CD14-positive monocyte (primary cell): ENCODE measurements around the gene MDFI. TPM values are rescaled to one million over a fixed set of nuclear protein-coding genes. Genes with fewer than 3 reads are reported as not detected.

Experiments
- DNase-seq, 3 donors: peaks; one replicate each; pipeline ENCODE4 v3.0.0-alpha.2; 2011 to 2022
- H2AFZ ChIP-seq: 2 replicates; pipeline ENCODE4 v1.6.0; 2012; ENCODE audit warnings: mild to moderate bottlenecking, low read depth, low read length, inconsistent platforms; ENCODE audit not compliant: insufficient read depth, poor library complexity, severe bottlenecking
- H3K27ac ChIP-seq, 2 donors: 1 replicate in 1 of 2; 2 replicates in 1 of 2; pipeline ENCODE4 v1.5.1; 2012 to 2013; ENCODE audit warnings: low read length in 2 of 2, control low read depth in 1 of 2, inconsistent platforms in 1 of 2, low read depth in 1 of 2, mild to moderate bottlenecking in 1 of 2
- H3K27me3 ChIP-seq, 2 donors: one replicate each; pipeline versions ENCODE4 v1.6.0 to v1.6.1; 2011 to 2013; ENCODE audit warnings: low read length in 2 of 2; ENCODE audit not compliant: control insufficient read depth in 2 of 2, insufficient read depth in 2 of 2
- H3K36me3 ChIP-seq, 2 donors: replicated peaks in 1 of 2; 1 replicate in 1 of 2; 2 replicates in 1 of 2; pipeline versions ENCODE4 v1.5.1 to v1.6.1; 2012 to 2013; ENCODE audit warnings: low read length in 2 of 2, control low read depth in 1 of 2, inconsistent platforms in 1 of 2, mild to moderate bottlenecking in 1 of 2; ENCODE audit not compliant: insufficient read depth in 2 of 2, control insufficient read depth in 1 of 2
- H3K4me1 ChIP-seq, 2 donors: 1 replicate in 1 of 2; 2 replicates in 1 of 2; pipeline versions ENCODE4 v1.5.1 to v1.6.1; 2012 to 2013; ENCODE audit warnings: low read length in 2 of 2, control low read depth in 1 of 2, inconsistent platforms in 1 of 2, mild to moderate bottlenecking in 1 of 2, moderate library complexity in 1 of 2; ENCODE audit not compliant: insufficient read depth in 2 of 2, control insufficient read depth in 1 of 2
- H3K4me2 ChIP-seq: replicated peaks from 2 replicates; pipeline ENCODE3; 2012; ENCODE audit warnings: low read length, moderate library complexity, mild to moderate bottlenecking; ENCODE audit not compliant: poor library complexity, severe bottlenecking; ENCODE audit errors: extremely low read depth
- H3K4me3 ChIP-seq, 3 experiments: fragments of 200-600 bp in 1 of 3; sonication (generic) in 1 of 3; replicated peaks in 1 of 3; 1 replicate in 2 of 3; 2 replicates in 1 of 3; pipeline ENCODE4 v1.5.1; 2011 to 2013; ENCODE audit warnings: low read length in 3 of 3, mild to moderate bottlenecking in 3 of 3, control low read depth in 2 of 3, low read depth in 2 of 3, inconsistent platforms in 1 of 3, moderate library complexity in 1 of 3
- H3K79me2 ChIP-seq: 2 replicates; pipeline ENCODE4 v1.6.0; 2012; ENCODE audit warnings: mild to moderate bottlenecking, control low read depth, inconsistent platforms, low read length, moderate library complexity; ENCODE audit not compliant: insufficient read depth
- H3K9ac ChIP-seq: 2 replicates; pipeline ENCODE4 v1.6.0; 2017; ENCODE audit warnings: low read length, mild to moderate bottlenecking; ENCODE audit not compliant: insufficient read depth, poor library complexity, severe bottlenecking
- H3K9me3 ChIP-seq, 2 donors: replicated peaks in 1 of 2; 1 replicate in 1 of 2; 2 replicates in 1 of 2; pipeline versions ENCODE4 v1.5.1 to v1.6.1; 2012 to 2013; ENCODE audit warnings: low read length in 2 of 2, control low read depth in 1 of 2; ENCODE audit not compliant: control insufficient read depth in 1 of 2, insufficient read depth in 1 of 2
- H4K20me1 ChIP-seq: 2 replicates; pipeline ENCODE4 v1.6.0; 2012; ENCODE audit warnings: mild to moderate bottlenecking, low read length, control low read depth, moderate library complexity; ENCODE audit not compliant: insufficient read depth
- H3K27ac Mint-ChIP-seq, 7 donors: one replicate each; pipeline ENCODE4 v1.8.0; 2020; ENCODE audit warnings: mild to moderate bottlenecking in 7 of 7, mixed read lengths in 7 of 7, moderate library complexity in 6 of 7, inconsistent platforms in 2 of 7
- H3K27me3 Mint-ChIP-seq, 3 donors: one replicate each; pipeline ENCODE4 v1.8.0; 2021 to 2022; ENCODE audit warnings: low read depth in 3 of 3, mild to moderate bottlenecking in 3 of 3, mixed read lengths in 3 of 3, moderate library complexity in 3 of 3, inconsistent platforms in 1 of 3
- H3K36me3 Mint-ChIP-seq, 2 donors: one replicate each; pipeline ENCODE4 v1.8.0; 2020; ENCODE audit warnings: mixed read lengths in 2 of 2, inconsistent platforms in 1 of 2, mild to moderate bottlenecking in 1 of 2
- H3K4me1 Mint-ChIP-seq: one replicate; pipeline ENCODE4 v1.8.0; 2020; ENCODE audit warnings: mild to moderate bottlenecking, mixed read lengths
- H3K4me3 Mint-ChIP-seq, 2 donors: one replicate each; pipeline ENCODE4 v1.8.0; 2020; ENCODE audit warnings: mild to moderate bottlenecking in 2 of 2, mixed read lengths in 2 of 2, moderate library complexity in 1 of 2
- H3K9me3 Mint-ChIP-seq, 7 donors: one replicate each; pipeline ENCODE4 v1.8.0; 2020 to 2022; ENCODE audit warnings: mixed read lengths in 7 of 7, mild to moderate bottlenecking in 6 of 7, moderate library complexity in 6 of 7, inconsistent platforms in 2 of 7
- WGBS: methylation state at CpG from one replicate; pipeline ENCODE4 v1.1.5; 2013; ENCODE audit warnings: missing lambda C conversion rate; ENCODE audit not compliant: insufficient coverage; 5-methylcytosine and 5-hydroxymethylcytosine counted together
- intact Hi-C, 2 donors: fragments of 100-400 bp; cut with micrococcal nuclease; formaldehyde crosslinking; loops; one replicate each; pipeline versions ENCODE4 v1.15.0 to v1.15.1; 2023
- polyA plus RNA-seq, 3 donors: library from polyadenylated mRNA; depleted of rRNA in 1 of 3; unstranded in 2 of 3; stranded (reverse) in 1 of 3; fragments of 300-500 nt in 2 of 3; fragments of >200 nt in 1 of 3; fragmentation: Illumina TruSeq in 2 of 3; gene quantifications; 1 replicate in 2 of 3; 2 replicates in 1 of 3; pipeline ENCODE4 v1.2.3, GENCODE V29; 2012 to 2021
- TF ChIP-seq, protein P1 (sequence below): fragments of 200-600 bp; IDR thresholded peaks from one replicate; pipeline ENCODE4 v1.8.0; 2022; ENCODE audit warnings: antibody characterized with exemption, mild to moderate bottlenecking

MDFI gene
- polyA plus RNA-seq, 3 donors, result not detected

DNA sequence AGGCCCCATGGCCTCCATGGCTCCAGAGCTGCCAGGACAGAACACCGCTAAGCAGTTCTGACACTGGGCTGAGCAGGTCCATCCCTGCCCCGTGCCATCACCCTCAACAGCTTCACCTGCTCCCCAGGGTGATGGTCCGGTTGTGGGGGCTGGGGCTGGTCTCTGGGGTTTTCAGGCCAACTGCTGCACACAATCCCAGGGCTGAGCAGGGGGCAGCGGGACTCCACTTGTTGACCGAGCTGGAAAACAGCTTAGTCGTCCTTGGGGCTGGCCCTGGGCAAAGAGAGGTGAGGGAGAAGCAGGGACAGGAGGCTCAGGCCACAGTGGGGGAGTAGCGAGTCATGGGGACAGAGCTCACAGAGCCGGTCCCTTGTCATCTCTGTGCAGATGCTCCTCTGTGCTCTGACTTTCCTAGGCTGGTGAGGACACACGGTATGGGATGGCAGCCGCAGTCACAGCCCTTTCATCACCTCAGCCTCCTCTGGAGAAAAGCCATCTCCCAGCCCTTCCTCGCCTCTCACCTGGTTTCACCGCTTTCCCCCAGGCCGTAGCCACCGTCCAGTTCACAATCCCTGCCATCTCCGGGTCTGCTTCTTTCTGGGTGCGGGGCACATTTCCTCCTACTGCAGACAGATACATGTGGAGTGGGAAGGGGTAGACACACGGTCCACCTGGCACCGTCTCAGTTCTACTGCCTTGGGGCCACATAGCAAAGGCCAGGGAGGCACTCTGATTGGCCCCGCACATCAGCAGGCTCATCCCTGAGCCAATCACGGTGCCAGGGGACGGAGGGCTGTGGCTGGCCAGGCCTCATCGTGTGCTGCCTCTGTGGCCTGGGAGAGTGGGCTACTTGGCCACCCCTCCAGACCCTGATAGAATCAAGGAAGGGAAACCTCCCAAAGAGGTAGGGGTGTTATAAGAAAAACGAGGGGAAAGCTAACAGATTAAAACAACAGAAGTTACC, 19.1 kb downstream of the MDFI start:
- H3K4me1 Mint-ChIP-seq, result peaks cover 3% of the 10 kb centered on the region
- peaks cover 0 to 4% of the 10 kb centered on the region in 2 donors for H3K27me3 ChIP-seq

DNA sequence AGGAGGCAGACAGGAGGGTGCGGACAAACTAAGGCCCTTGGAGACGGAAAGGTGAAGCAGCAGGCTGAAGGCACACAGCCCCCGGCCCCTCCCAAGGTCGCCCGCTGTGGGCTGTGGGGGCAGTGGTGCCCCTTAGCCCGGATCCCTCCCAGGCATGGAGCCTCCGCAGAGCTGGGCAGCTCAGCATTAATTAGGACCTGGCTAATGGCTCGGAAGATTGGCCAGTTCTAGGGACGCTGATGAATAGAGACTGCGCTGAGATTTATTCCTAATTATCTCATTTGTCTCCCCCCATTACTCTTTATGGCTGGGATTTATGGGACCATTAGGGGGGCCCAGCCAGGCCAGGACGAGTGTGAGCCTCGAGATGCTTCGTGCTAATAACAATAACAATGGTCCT, 20.4 kb downstream of the MDFI start:
- TF ChIP-seq, protein P1, sequence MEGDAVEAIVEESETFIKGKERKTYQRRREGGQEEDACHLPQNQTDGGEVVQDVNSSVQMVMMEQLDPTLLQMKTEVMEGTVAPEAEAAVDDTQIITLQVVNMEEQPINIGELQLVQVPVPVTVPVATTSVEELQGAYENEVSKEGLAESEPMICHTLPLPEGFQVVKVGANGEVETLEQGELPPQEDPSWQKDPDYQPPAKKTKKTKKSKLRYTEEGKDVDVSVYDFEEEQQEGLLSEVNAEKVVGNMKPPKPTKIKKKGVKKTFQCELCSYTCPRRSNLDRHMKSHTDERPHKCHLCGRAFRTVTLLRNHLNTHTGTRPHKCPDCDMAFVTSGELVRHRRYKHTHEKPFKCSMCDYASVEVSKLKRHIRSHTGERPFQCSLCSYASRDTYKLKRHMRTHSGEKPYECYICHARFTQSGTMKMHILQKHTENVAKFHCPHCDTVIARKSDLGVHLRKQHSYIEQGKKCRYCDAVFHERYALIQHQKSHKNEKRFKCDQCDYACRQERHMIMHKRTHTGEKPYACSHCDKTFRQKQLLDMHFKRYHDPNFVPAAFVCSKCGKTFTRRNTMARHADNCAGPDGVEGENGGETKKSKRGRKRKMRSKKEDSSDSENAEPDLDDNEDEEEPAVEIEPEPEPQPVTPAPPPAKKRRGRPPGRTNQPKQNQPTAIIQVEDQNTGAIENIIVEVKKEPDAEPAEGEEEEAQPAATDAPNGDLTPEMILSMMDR, result no peak
- Mint-ChIP-seq H3K4me1 (peaks cover 3% of the 10 kb centered on the region), H3K36me3 (no peaks in the 10 kb centered on the region), H3K4me3 (no peak overlapping the region), H3K27me3 (peaks cover 11 to 39% (median 14%) of the 10 kb centered on the region in 3 donors), H3K27ac (no peak overlapping the region), H3K9me3 (no peaks in the 10 kb centered on the region)
- H4K20me1 ChIP-seq, result no peaks in the 10 kb centered on the region
- no peaks in the 10 kb centered on the region for H3K4me1 ChIP-seq
- H3K9ac ChIP-seq, result no peak overlapping the region
- H3K27me3 ChIP-seq, result peaks cover 0 to 4% of the 10 kb centered on the region in 2 donors
- H3K27ac ChIP-seq, result no peak overlapping the region
- whole genome bisulfite sequencing, result 94% methylated on average over 9 of the region's 13 CpGs
- H3K4me3 ChIP-seq, result no peak overlapping the region
- no peak overlapping the region for H2AFZ ChIP-seq
- H3K79me2 ChIP-seq, result no peaks in the 10 kb centered on the region
- H3K4me2 ChIP-seq, result no peak overlapping the region
- no peaks in the 10 kb centered on the region for H3K9me3 ChIP-seq
- DNase-seq, result no peak
- intact Hi-C loops, result no loop called here
- H3K36me3 ChIP-seq, result no peaks in the 10 kb centered on the region

More for the DNA sequence above, 19.1 kb downstream of the MDFI start:
- H3K27ac Mint-ChIP-seq, result peak overlapping the region in 1 of 7 donors; percentile 0
- no peaks in the 10 kb centered on the region for H4K20me1 ChIP-seq
- H3K9me3 Mint-ChIP-seq, result no peaks in the 10 kb centered on the region
- no peak overlapping the region for H2AFZ ChIP-seq
- H3K27ac ChIP-seq, result no peak overlapping the region
- peaks cover 8 to 34% (median 14%) of the 10 kb centered on the region in 3 donors for H3K27me3 Mint-ChIP-seq
- H3K4me3 Mint-ChIP-seq, result no peak overlapping the region
- no peaks in the 10 kb centered on the region for H3K79me2 ChIP-seq
- TF ChIP-seq, protein P1, result no peak
- no peaks in the 10 kb centered on the region for H3K4me1 ChIP-seq
- no peak for DNase-seq
- WGBS, result 79% methylated on average over 9 of the region's 23 CpGs
- H3K36me3 Mint-ChIP-seq, result no peaks in the 10 kb centered on the region
- intact Hi-C loops, result no loop called here
- H3K36me3 ChIP-seq, result no peaks in the 10 kb centered on the region
- no peak overlapping the region for H3K9ac ChIP-seq
- H3K4me2 ChIP-seq, result no peak overlapping the region
- no peak overlapping the region for H3K4me3 ChIP-seq
- no peaks in the 10 kb centered on the region for H3K9me3 ChIP-seq
